ENCODE measurements around the gene IL17RE.
"Not testable (repeated sequence)": the region's sequence is repeated elsewhere in the genome, so short reads cannot be mapped to it uniquely, and the experiment has no call there.

IL17RE gene

DNA sequence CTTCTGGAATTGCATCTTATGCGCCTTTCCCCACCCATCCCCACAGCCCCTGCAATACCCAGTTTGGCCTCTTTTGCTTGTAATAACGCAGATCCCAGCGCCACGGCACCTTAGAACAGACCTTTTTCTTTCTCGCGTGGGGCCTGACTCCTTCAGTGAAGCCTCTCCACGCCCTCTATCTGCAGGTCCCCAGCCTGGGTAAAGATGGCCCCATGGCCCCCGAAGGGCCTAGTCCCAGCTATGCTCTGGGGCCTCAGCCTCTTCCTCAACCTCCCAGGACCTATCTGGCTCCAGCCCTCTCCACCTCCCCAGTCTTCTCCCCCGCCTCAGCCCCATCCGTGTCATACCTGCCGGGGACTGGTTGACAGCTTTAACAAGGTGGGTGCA is 31.6 kb downstream of the IL17RE start:
- peak; percentile 65 for DNase-seq

GRCh38 chr3:9934993-9935392 is 32.3 kb downstream of the IL17RE start:
- no peak for DNase-seq

- DNase-seq = no peak
These were observed 33.4 kb downstream of the IL17RE start for GRCh38 chr3:9935966-9936510.

DNA sequence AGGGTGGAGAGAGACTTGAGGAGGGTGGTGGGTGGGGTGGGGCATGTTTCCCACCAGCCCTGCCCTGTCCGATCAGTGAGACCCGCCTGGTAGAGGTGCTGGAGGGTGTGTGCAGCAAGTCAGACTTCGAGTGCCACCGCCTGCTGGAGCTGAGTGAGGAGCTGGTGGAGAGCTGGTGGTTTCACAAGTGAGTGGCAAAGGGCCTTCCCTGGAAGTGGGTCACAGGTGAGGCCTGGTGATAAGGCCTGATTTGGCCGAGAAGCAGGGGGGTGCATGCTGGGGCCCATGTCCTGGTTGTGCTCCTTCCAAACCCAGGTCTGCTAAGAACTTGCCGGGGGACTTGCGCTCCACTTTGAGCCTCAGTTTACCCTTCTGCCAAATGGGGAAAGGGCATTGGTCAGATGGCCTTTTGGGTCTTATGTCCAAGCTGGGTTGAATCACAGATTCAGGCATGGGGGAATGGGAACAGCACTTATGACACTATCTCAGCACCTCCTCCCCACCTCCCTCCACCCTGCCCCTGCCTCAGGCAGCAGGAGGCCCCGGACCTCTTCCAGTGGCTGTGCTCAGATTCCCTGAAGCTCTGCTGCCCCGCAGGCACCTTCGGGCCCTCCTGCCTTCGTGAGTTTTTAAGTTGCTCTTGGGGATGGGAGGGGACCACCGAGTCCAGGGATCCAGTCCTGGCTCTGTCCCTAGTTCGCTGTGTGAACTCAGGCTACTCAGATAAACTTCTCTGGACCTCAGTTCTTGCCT is 35.0 kb downstream of the IL17RE start:
- peak; percentile 57 for DNase-seq

- no peak for DNase-seq
These were observed 36.3 kb downstream of the IL17RE start for GRCh38 chr3:9938966-9939365.

GRCh38 chr3:9939906-9940305 is 37.3 kb downstream of the IL17RE start:
- not testable (repeated sequence) for DNase-seq

DNA sequence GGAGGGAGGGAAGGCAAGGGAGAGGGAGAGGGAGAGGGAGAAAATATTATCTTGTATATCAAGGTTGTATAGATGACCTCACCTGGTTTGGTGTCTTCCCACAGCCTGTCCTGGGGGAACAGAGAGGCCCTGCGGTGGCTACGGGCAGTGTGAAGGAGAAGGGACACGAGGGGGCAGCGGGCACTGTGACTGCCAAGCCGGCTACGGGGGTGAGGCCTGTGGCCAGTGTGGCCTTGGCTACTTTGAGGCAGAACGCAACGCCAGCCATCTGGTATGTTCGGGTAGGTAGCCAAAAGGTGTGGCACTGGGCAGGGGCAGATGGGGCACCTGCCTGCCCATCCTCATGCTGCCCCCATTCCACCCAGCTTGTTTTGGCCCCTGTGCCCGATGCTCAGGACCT is 38.1 kb downstream of the IL17RE start:
- DNase-seq = no peak

DNA sequence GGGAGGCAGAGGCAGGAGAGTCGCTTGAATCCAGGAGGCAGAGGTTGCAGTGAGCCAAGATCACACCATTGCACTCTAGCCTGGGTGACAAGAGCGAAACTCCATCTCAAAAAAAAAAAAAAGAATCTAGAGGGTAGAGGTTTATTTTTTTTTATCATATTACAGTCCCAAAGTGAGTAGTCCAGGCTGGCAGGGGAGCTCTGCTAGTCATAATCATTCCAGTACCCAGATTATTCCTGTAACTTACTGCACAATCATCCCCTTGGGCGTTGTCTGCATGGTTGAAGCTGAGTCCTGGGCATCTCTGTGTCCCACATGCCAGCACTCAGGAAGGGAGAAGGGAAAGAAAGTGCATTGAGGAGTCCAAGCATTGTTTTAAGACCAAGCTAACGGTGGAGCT is 39.5 kb downstream of the IL17RE start:
- DNase-seq = no peak

DNA sequence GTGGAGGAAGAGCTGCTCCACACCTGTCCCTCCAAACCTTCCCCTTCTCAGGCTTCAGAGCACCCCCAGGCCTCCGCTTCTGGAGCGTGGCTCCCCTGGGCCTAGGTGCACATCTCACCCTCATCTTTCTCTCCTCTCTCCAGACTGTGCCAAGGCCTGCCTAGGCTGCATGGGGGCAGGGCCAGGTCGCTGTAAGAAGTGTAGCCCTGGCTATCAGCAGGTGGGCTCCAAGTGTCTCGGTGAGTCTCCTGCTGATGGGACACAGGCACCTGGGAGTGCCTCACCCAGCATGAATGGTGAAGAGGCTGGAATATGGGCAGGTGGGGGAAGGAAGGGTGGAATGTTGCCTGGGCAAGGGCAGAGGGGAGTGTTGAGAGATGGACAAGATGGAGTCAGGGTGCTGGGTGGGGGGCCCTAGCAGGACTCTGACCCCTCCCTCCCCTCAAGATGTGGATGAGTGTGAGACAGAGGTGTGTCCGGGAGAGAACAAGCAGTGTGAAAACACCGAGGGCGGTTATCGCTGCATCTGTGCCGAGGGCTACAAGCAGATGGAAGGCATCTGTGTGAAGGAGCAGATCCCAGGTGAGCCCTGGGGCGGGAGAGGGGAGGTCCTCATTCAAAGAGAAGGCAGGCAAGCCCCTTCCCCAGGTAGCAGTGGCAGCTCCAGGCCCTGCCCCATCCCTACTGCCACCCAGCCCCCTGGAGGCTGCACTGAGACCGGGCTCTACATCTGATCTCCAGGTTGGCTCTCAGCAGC is 40.5 kb downstream of the IL17RE start:
- DNase-seq = no peak

DNA sequence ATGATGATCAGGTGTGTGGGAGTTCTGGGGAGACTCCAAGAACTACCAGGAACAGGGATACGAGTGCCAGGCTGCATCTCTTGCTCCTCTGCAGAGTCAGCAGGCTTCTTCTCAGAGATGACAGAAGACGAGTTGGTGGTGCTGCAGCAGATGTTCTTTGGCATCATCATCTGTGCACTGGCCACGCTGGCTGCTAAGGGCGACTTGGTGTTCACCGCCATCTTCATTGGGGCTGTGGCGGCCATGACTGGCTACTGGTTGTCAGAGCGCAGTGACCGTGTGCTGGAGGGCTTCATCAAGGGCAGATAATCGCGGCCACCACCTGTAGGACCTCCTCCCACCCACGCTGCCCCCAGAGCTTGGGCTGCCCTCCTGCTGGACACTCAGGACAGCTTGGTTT is 41.6 kb downstream of the IL17RE start:
- DNase-seq = no peak

- DNase-seq = no peak
These were observed 42.7 kb downstream of the IL17RE start for GRCh38 chr3:9945358-9945757.

GRCh38 chr3:9946112-9947024 is 43.7 kb downstream of the IL17RE start:
- peak; percentile 86 for DNase-seq

DNA sequence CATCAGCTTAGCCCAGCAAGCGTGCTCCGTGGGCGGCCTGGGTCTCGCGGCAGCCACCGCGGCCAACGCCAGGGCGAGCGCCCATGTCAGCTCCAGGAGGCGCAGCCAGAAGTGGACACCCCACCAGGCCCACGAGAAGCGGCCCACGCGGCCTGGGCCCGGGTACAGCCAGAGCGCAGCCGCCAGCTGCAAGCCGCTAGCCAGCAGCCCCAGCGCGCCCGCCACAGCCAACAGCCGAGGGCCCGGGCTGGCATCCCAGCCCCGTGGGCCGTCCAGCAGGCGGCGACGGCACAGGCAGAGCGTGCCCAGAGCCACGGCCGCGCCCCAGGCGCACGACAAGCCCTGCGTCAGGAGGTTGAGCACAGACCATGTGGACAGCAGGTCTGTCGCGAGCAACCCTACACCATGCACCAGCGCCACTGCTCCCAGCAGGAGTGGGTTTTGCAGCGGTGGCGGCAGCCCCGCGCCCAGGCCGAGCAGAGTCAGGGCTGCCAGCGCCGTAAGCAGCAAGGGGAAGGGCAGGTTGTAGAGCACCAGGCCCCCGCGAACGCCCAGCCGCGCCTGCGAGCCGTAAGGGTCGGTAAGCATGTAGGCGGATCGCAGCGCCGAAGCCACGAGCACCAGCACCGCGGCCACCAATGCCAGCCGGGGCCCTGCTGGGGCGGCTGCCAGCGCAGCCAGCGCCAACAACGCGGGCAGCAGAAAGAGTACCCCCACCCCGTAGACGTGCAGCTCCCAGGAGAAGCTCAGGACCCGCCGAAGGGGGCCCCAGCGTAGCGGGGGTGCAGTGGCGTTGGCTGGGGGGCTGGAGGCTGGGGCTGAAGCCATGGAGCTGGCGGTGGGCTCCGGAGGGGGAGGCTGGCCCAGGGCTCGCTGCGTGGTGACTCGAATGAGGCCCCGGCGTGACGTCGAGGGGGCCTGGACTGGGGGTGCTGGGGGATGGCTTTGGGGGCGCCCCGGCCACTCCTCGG is 44.7 kb downstream of the IL17RE start:
- DNase-seq = no peak

DNA sequence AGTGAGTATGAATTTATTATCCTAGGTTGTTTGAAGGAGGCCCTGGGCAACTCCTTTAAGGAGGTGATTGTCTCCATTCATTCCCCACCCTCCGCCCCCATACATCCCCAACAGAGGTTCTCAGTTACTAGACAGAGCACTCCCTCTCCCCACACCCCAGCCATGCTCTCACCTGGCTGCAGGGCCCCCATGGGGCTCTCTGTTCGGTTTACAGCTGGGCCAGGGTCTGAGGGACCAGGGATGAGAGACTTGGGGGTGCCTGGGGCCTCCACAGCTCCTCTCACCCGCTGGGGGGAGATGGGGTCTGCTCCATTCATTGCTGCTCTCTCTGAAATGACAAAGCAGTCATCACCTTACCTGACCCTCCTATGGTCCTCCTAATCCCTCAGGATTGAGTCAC is 45.9 kb downstream of the IL17RE start:
- DNase-seq = no peak

DNA sequence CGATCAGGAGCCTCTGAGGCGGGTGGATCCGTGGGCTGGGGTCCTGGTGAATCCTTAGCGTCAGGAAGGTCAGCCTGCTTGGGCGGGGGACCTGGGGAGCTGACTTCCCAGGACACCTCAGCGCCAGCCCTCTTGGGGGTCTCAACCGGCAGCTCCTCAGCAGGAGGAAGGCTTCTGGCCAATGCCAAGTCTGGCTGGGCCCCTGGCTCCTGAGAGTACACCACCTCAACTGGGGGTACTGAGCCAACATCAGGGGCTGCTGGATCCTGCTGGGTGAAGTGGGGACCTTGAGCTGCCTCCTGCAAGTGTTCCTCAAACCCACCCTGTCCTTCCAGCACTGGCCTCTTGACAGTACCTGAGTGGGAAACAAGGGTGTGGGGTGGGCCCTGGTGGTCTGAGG is 46.5 kb downstream of the IL17RE start:
- no peak for DNase-seq

DNA sequence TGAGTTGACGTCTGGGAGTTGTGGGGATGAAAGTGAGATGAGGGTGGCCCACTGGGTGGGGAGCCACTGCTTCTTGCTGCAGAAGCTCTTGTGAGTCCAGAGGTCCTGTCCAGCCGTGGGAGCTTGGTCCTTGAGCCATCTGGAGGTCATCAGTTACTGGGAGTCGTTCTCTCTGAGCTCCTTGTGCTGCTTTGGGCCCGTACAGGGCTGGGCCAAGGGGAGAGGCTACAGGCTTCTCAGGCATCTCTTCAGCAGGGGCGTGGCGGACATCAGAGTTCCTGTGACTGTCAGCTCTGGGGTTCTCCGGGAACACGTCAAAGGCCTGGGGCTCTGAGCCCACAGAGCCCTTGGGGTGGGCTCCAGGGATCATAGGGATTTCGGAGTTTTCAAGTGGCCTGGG is 47.0 kb downstream of the IL17RE start:
- no peak for DNase-seq

DNA sequence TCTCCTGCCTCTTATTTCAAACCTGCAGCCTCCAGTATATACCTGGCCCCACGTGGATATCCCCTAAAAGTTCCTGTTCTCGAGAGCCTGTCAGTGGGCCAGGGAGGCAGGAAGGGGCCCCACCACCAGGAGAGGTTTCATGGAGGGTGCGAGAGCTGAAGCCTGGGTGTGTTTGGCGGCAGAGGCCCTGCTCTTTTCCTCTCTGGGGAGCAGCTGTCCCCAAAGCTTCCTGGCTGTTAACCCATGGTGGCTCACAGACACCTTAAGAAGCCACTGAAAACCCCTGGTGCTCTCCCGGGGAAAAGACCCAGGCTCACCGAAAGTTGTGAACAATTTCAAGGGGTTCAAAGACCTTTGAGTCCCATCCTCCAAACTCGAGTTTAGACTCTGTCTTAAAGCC is 48.5 kb downstream of the IL17RE start:
- DNase-seq = no peak

DNA sequence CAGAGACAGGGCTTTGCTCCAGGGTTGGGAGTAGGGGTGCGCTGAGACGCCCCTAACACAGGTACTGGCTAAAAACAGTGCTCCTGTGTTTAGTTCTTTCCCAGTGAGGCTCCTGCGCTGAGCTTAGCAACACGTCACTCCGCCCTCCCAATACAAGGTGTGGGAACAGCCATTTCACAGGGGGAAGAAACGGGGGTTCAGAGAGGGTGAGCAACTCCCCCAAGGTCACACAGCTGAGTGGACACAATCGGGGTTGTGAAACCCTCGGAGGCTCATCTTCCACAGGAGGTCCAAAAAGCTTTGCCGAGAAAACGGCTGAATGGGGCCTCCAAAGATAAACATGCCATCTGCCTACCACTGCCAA is 48.9 kb downstream of the IL17RE start:
- DNase-seq = no peak

- DNase-seq = peak; percentile 59
These were observed 49.5 kb downstream of the IL17RE start, which contains the start of gene PRRT3 for GRCh38 chr3:9951962-9952805. Gene PRRT3 (minus strand): TSS chr3:9952408. CDS start chr3:9950115, 2,293 bp downstream.

GRCh38 chr3:9955067-9955502 is 52.4 kb downstream of the IL17RE start:
- no peak for DNase-seq

Measured in hematopoietic multipotent progenitor cell treated with erythropoietin and hydrocortisone succinate and interleukin-3 and kit ligand, for 6 days (in vitro differentiated cells).